ENCODE data around the gene NXPE1. TPM values are rescaled to one million over a fixed set of nuclear protein-coding genes. Genes with fewer than 3 reads are reported as not detected.
"Not testable (repeated sequence)": the region's sequence is repeated elsewhere in the genome, so short reads cannot be mapped to it uniquely, and the experiment has no call there.

The NXPE1 gene
- total and polyA plus RNA-seq, 9 donors = 0.06 TPM; not detected in 8

DNA sequence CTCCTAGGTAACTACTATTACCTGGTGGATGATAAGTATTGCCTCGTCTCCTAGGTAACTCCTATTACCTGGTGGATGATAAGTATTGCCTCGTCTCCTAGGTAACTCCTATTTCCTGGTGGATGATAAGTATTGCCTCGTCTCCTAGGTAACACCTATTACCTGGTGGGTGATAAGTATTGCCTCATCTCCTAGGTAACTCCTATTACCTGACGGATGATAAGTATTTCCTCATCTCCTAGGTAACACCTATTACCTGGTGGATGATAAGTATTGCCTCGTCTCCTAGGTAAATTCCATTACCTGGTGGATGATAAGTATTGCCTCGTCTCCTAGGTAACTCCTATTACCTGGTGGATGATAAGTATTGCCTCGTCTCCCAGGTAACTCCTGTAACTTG, 43.5 kb upstream of the NXPE1 start:
- H3K27me3 ChIP-seq (ENCODE audit: control insufficient read depth, insufficient read depth, low read length); H3K4me1 ChIP-seq (ENCODE audit: control insufficient read depth, insufficient read depth, low read length); H3K27ac ChIP-seq (ENCODE audit: low read length); H3K36me3 ChIP-seq (ENCODE audit: control insufficient read depth, insufficient read depth, low read length); H3K4me3 ChIP-seq (ENCODE audit: low read length); DNase-seq: not testable (repeated sequence)
- peaks cover 12% of the 10 kb centered on the region for H3K9me3 ChIP-seq (replicated peaks; ENCODE audit: control insufficient read depth, low read depth, low read length)
- no CpG with 5 or more reads among the region's 7 CpGs for WGBS (ENCODE audit: insufficient coverage)

DNA sequence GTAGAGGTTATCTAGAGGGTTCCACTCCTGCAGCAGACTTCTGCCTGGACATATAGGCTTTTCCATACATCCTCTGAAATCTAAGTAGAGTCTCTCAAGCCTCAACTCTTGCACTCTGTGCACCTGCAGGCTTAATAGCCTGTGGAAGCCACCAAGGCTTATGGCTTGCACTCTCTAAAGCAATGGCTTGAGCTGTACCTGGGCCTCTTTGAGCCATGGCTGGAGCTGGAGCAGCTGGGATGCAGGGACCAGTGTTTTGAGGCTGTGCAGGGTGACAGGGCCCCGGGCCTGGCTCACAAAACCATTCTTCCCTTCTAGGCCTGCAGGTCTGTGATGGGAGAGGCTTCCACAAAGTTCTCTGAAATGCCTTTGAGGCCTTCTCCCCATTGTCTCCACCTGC, 38.8 kb upstream of the NXPE1 start:
- no CpG with 5 or more reads among the region's 1 CpG for WGBS (ENCODE audit: insufficient coverage)
- H3K9me3 ChIP-seq (replicated peaks; ENCODE audit: control insufficient read depth, low read depth, low read length) = no peaks in the 10 kb centered on the region
- DNase-seq = no peak
- H3K27ac ChIP-seq (ENCODE audit: low read length) = no peak overlapping the region
- no peak overlapping the region for H3K4me3 ChIP-seq (ENCODE audit: low read length)
- no peaks in the 10 kb centered on the region for H3K4me1 ChIP-seq (ENCODE audit: control insufficient read depth, insufficient read depth, low read length)
- no peaks in the 10 kb centered on the region for H3K36me3 ChIP-seq (ENCODE audit: control insufficient read depth, insufficient read depth, low read length)
- H3K27me3 ChIP-seq (ENCODE audit: control insufficient read depth, insufficient read depth, low read length) = no peaks in the 10 kb centered on the region

DNA sequence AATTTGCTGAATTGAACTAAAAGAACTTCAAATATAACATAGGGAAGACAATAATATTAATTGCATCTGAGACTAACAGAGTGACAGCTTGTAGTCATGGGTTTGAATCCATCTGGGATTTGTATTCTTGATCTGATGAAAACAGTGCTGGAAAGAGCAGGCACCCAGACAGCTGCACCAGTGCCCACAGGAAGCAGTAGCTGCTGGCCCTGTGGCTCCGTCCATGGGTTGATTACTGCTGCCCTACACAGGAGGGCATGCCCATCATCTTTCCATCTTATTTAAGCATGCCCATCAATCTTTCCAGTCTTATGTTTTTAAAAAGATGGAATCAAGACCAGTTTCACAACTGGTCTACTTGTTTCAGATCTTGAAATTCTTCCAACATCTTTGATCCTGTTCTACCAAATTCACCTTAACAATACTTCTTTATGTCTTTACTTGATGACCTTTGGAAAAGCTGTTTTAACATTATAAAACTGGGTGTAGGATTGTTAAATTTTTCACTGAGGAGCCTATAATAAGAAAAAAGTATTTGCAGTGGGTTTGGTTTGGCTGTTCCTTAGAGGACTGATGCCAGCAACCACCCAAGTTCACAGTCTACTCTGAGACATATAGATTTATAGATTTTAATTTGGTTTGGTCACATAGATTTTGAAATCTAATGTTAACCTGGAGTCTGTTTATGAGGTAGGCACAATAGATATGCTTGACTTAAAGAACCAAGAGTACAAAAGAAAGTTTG, 36.7 kb upstream of the NXPE1 start:
- no peak for DNase-seq
- H3K27me3 ChIP-seq (ENCODE audit: control insufficient read depth, insufficient read depth, low read length) = no peaks in the 10 kb centered on the region
- H3K4me3 ChIP-seq (ENCODE audit: low read length) = no peak overlapping the region
- no peak overlapping the region for H3K27ac ChIP-seq (ENCODE audit: low read length)
- H3K9me3 ChIP-seq (replicated peaks; ENCODE audit: control insufficient read depth, low read depth, low read length) = no peaks in the 10 kb centered on the region
- no peaks in the 10 kb centered on the region for H3K36me3 ChIP-seq (ENCODE audit: control insufficient read depth, insufficient read depth, low read length)
- no peaks in the 10 kb centered on the region for H3K4me1 ChIP-seq (ENCODE audit: control insufficient read depth, insufficient read depth, low read length)
- WGBS (ENCODE audit: insufficient coverage) = no CpG with 5 or more reads among the region's 1 CpG

DNA sequence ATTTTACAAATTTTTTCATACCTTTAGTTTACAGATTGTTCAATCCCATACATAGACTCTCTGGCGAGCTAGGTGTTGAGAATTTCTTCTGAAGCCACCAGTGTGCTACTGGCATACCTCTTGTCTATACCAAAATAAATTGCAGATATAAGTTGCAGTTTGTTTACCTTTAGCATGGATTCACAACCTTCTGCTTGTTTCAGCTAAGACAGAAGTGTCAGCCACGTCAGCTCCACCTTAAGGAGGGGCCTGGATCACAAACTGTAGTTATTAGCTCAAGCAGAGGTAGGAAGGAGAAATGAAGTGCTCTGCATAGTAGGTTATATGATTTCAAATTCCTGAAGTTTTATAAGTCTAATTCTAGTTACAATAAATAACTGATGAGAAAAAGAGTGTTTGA, 35.9 kb upstream of the NXPE1 start, which contains the start of gene NXPE4:
NXPE4 (minus strand) TSS at position 216 of the 400 bp plus-strand sequence. CDS start 1,027 bp downstream, outside the sequence.
- Histone ChIP-seq H3K9me3 (replicated peaks; ENCODE audit: control insufficient read depth, low read depth, low read length) (no peaks in the 10 kb centered on the region), H3K27me3 (ENCODE audit: control insufficient read depth, insufficient read depth, low read length) (no peaks in the 10 kb centered on the region), H3K4me1 (ENCODE audit: control insufficient read depth, insufficient read depth, low read length) (no peaks in the 10 kb centered on the region), H3K4me3 (ENCODE audit: low read length) (no peak within 1 kb of the TSS), H3K36me3 (ENCODE audit: control insufficient read depth, insufficient read depth, low read length) (no peaks in the 10 kb centered on the region), H3K27ac (ENCODE audit: low read length) (no peak within 1 kb of the TSS)
- DNase-seq = no peak
- 60% methylated on average over 1 of the region's 2 CpGs for WGBS (ENCODE audit: insufficient coverage)

DNA sequence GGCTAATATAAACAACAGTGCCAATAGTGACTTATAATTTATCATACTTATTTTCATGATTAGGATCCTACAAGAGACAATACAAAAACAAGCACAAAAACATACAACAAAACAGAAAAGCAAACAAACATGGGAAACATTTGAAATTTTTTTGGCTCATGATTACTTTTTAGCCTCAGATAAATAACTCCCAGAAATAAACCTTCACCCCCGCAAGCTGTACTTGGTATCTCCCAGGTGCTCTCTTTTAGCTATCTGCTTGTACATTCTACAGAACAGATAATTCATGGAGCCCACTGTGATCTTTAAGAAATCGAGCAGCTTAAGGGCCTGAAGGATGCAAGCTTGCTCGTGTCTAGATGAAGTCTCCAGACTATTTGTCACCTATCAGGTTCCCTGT, 35.0 kb upstream of the NXPE1 start:
- no peak overlapping the region for H3K27ac ChIP-seq (ENCODE audit: low read length)
- no peaks in the 10 kb centered on the region for H3K9me3 ChIP-seq (replicated peaks; ENCODE audit: control insufficient read depth, low read depth, low read length)
- H3K27me3 ChIP-seq (ENCODE audit: control insufficient read depth, insufficient read depth, low read length) = no peaks in the 10 kb centered on the region
- no peak overlapping the region for H3K4me3 ChIP-seq (ENCODE audit: low read length)
- no peaks in the 10 kb centered on the region for H3K36me3 ChIP-seq (ENCODE audit: control insufficient read depth, insufficient read depth, low read length)
- 79% methylated on average over 3 of the region's 3 CpGs for WGBS (ENCODE audit: insufficient coverage)
- no peaks in the 10 kb centered on the region for H3K4me1 ChIP-seq (ENCODE audit: control insufficient read depth, insufficient read depth, low read length)
- no peak for DNase-seq

DNA sequence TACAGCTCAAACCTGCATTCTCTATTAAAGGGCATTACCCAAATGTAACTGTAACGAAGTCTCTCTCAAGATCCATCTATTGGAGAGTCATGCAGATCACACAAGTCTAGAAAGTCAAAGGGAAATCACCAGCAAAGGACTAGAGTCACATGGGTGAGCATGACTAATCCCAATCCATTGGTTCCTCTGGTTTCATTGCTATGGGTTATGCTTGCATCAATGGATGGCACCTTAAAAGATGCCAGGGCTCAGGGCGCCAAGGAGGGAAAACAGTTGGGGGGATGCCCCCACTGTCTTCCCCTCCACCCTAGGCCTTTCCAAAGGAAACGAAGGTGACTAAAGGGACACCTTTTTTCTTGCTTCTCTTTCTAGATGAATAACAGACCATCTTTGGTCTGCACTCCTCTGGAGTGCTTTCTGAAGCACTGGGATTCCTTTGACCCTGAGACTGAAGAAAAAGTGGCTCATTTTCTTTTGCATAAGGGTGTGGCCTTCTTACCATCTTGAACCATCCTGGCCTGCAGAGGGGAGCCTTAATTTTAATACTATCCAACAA, 27.8 kb upstream of the NXPE1 start:
- Histone ChIP-seq H3K4me3 (ENCODE audit: low read length) (no peak overlapping the region), H3K36me3 (ENCODE audit: control insufficient read depth, insufficient read depth, low read length) (no peaks in the 10 kb centered on the region), H3K9me3 (replicated peaks; ENCODE audit: control insufficient read depth, low read depth, low read length) (peaks cover 32% of the 10 kb centered on the region), H3K27ac (ENCODE audit: low read length) (no peak overlapping the region), H3K4me1 (ENCODE audit: control insufficient read depth, insufficient read depth, low read length) (no peaks in the 10 kb centered on the region), H3K27me3 (ENCODE audit: control insufficient read depth, insufficient read depth, low read length) (no peaks in the 10 kb centered on the region)
- WGBS (ENCODE audit: insufficient coverage) = no CpG with 5 or more reads among the region's 3 CpGs
- DNase-seq = no peak

DNA sequence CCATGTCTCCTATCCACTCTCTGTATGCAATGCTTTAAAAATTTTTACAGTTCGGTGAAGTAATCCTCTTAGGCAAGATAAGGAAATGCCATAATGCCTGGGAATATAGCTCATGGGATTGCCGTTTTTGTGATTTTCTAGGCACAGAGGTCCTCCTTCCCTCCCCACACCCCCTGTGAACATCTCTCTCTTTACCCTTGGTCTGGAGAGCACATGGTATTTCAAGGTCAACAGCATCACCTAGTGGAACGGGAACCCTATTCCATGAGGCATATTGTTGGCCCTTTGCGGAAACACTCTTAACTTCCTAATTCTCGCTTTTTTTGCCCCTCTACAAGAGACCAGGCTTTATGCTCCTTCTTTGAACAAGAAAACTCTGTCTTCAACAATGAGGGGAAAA, 27.1 kb upstream of the NXPE1 start:
- Histone ChIP-seq H3K36me3 (ENCODE audit: control insufficient read depth, insufficient read depth, low read length) (no peaks in the 10 kb centered on the region), H3K4me1 (ENCODE audit: control insufficient read depth, insufficient read depth, low read length) (no peaks in the 10 kb centered on the region), H3K4me3 (ENCODE audit: low read length) (no peak overlapping the region), H3K27me3 (ENCODE audit: control insufficient read depth, insufficient read depth, low read length) (no peaks in the 10 kb centered on the region), H3K9me3 (replicated peaks; ENCODE audit: control insufficient read depth, low read depth, low read length) (peaks cover 32% of the 10 kb centered on the region), H3K27ac (ENCODE audit: low read length) (no peak overlapping the region)
- 93% methylated on average over 2 of the region's 5 CpGs for WGBS (ENCODE audit: insufficient coverage)
- no peak for DNase-seq

DNA sequence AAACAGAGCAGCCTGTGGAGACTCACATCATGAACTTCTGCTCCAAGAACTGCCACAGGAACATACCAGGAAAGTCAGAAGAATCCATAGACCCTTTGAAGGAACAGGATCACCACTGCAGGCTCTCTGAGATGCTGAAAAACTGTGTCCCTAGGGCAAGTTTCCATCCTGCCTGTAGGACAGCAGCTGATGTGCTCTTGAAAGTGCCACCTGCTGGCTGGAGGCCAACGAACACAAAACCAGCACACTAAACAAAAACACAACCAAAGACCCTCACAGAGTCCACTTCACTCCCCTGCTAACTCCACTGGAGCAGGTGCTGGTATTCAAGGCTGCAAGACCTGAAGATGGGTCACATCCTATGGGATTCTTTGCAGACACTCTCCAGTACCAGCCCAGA, 12.0 kb upstream of the NXPE1 start:
- no peak for DNase-seq
- no peaks in the 10 kb centered on the region for H3K9me3 ChIP-seq (replicated peaks; ENCODE audit: control insufficient read depth, low read depth, low read length)

DNA sequence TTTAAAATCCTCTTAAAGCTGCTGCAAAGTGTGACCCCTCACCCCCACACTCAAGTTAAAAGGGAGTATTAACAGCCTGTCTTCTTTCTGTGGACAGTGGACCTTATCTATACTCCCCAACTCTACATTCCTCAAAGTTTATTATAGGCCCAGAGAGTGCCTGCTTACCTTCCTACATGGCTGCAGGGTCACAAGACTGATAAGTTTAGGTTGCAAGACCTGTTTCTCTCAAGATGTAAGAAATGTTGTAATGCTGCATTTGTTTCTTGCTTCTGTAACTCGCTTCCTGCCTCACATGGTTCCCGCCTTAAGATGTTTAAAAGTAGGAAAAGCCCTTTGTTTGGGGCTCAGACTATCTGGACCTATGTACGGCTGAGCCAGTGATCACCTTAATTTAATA, 10.1 kb upstream of the NXPE1 start:
- H3K27me3 ChIP-seq (ENCODE audit: control insufficient read depth, insufficient read depth, low read length) = no peaks in the 10 kb centered on the region
- WGBS (ENCODE audit: insufficient coverage) = 100% methylated on average over 1 of the region's 3 CpGs
- no peak overlapping the region for H3K27ac ChIP-seq (ENCODE audit: low read length)
- no peak overlapping the region for H3K4me3 ChIP-seq (ENCODE audit: low read length)
- no peak for DNase-seq
- no peaks in the 10 kb centered on the region for H3K4me1 ChIP-seq (ENCODE audit: control insufficient read depth, insufficient read depth, low read length)
- no peaks in the 10 kb centered on the region for H3K9me3 ChIP-seq (replicated peaks; ENCODE audit: control insufficient read depth, low read depth, low read length)
- H3K36me3 ChIP-seq (ENCODE audit: control insufficient read depth, insufficient read depth, low read length) = no peaks in the 10 kb centered on the region

More for the DNA sequence above, 12.0 kb upstream of the NXPE1 start:
- H3K27me3 ChIP-seq (ENCODE audit: control insufficient read depth, insufficient read depth, low read length) = no peaks in the 10 kb centered on the region
- no peaks in the 10 kb centered on the region for H3K4me1 ChIP-seq (ENCODE audit: control insufficient read depth, insufficient read depth, low read length)
- 83% methylated on average over 1 of the region's 1 CpG for WGBS (ENCODE audit: insufficient coverage)
- H3K36me3 ChIP-seq (ENCODE audit: control insufficient read depth, insufficient read depth, low read length) = no peaks in the 10 kb centered on the region
- H3K27ac ChIP-seq (ENCODE audit: low read length) = no peak overlapping the region
- no peak overlapping the region for H3K4me3 ChIP-seq (ENCODE audit: low read length)

DNA sequence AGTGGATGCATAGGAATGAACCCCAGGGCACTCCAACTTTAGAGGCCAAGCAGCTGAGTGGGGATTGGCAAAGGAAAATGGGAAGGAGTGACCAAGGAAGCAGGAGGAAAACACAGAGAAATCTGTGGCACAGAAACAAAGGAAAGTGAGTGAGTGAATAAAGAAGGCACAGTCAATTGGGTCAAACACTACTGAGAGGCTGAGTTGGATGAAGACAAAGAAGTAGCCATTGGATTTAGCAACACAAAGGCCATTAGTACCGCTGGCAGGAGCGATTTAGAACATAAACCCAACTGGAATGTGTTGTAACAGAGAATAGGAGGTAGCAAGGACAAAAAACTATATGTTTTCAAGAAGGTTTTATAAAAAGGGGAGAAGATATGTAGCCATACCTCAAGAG, 6.6 kb upstream of the NXPE1 start:
- no peaks in the 10 kb centered on the region for H3K9me3 ChIP-seq (replicated peaks; ENCODE audit: control insufficient read depth, low read depth, low read length)
- no peaks in the 10 kb centered on the region for H3K27me3 ChIP-seq (ENCODE audit: control insufficient read depth, insufficient read depth, low read length)
- DNase-seq = no peak
- WGBS (ENCODE audit: insufficient coverage) = 100% methylated on average over 1 of the region's 2 CpGs
- no peak overlapping the region for H3K27ac ChIP-seq (ENCODE audit: low read length)
- H3K4me3 ChIP-seq (ENCODE audit: low read length) = no peak overlapping the region
- no peaks in the 10 kb centered on the region for H3K36me3 ChIP-seq (ENCODE audit: control insufficient read depth, insufficient read depth, low read length)
- H3K4me1 ChIP-seq (ENCODE audit: control insufficient read depth, insufficient read depth, low read length) = no peaks in the 10 kb centered on the region
